BLaER1 (cell line): ENCODE measurements around the gene TBX21.
"Not testable (repeated sequence)": the region's sequence is repeated elsewhere in the genome, so short reads cannot be mapped to it uniquely, and the experiment has no call there.

Experiments
- H3K27ac ChIP-seq: shearing (Covaris generic); formaldehyde crosslinking; 2 replicates; pipeline ENCODE4 v1.8.1; 2022
- H3K27me3 ChIP-seq: shearing (Covaris generic); formaldehyde crosslinking; 2 replicates; pipeline ENCODE4 v1.8.1; 2022
- H3K36me3 ChIP-seq: shearing (Covaris generic); formaldehyde crosslinking; 2 replicates; pipeline ENCODE4 v1.8.1; 2022
- H3K4me1 ChIP-seq: shearing (Covaris generic); formaldehyde crosslinking; 2 replicates; pipeline ENCODE4 v1.8.1; 2022
- H3K4me2 ChIP-seq: shearing (Covaris generic); formaldehyde crosslinking; 2 replicates; pipeline ENCODE4 v1.8.1; 2022
- H3K4me3 ChIP-seq: shearing (Covaris generic); formaldehyde crosslinking; 2 replicates; pipeline ENCODE4 v1.8.1; 2022
- H3K9ac ChIP-seq: shearing (Covaris generic); formaldehyde crosslinking; 2 replicates; pipeline ENCODE4 v1.8.1; 2022
- H3K9me3 ChIP-seq: shearing (Covaris generic); formaldehyde crosslinking; 2 replicates; pipeline ENCODE4 v1.8.1; 2022
- H4K20me1 ChIP-seq: shearing (Covaris generic); formaldehyde crosslinking; 2 replicates; pipeline ENCODE4 v1.8.1; 2022
- Cebpa-rat ChIP-seq: shearing (Covaris generic); IDR thresholded peaks from 2 replicates; pipeline ENCODE4 v1.8.1; 2022

TBX21 gene

DNA sequence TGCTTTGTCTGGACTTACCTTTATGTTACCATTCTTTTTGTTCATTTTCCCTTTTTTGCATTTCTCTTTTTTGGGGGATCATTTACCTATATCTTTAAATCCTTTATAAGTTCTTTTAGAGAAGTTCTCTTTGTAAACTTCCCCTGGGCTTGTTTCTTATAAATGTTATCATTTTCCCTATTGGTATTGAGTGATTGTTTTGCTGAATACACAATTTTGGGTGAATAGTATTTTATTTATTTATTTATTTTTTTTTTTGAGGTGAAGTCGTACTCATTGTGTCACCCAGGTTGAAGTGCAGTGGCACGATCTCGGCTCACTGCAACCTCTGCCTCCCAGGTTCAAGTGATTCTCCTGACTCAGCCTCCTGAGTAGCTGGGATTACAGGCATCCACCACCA lies 18.4 kb downstream of the TBX21 start:
- Histone ChIP-seq H3K4me3 (no peak overlapping the region), H3K27me3 (no peaks in the 10 kb centered on the region), H3K4me1 (peaks cover 42% of the 10 kb centered on the region), H4K20me1 (no peaks in the 10 kb centered on the region), H3K36me3 (no peaks in the 10 kb centered on the region), H3K27ac (no peak overlapping the region), H3K9me3 (peaks cover 19% of the 10 kb centered on the region), H3K9ac (no peak overlapping the region), H3K4me2 (no peak overlapping the region)
- TF ChIP-seq Cebpa-rat: no peak

DNA sequence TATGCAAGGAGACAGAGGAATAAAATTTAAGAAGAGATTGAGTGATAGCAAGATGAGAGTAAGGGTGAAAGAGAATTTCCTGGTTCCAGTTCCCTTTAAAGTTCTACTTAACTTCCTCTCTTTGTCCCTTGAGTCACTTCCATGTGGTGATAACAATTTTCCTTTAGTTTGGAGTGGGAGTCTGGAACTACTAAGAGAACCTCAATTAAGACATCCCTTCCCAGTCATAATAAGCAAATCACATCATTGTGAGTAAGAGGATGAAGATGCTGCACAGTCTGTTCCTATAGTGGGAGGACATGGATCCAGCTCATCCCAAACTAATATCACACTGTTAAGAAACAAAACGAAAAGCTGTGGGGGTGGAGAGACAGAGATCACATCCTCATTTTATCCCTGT lies 24.4 kb downstream of the TBX21 start:
- Histone ChIP-seq H3K36me3 (no peaks in the 10 kb centered on the region), H3K9ac (no peak overlapping the region)
- TF ChIP-seq Cebpa-rat: no peak

DNA sequence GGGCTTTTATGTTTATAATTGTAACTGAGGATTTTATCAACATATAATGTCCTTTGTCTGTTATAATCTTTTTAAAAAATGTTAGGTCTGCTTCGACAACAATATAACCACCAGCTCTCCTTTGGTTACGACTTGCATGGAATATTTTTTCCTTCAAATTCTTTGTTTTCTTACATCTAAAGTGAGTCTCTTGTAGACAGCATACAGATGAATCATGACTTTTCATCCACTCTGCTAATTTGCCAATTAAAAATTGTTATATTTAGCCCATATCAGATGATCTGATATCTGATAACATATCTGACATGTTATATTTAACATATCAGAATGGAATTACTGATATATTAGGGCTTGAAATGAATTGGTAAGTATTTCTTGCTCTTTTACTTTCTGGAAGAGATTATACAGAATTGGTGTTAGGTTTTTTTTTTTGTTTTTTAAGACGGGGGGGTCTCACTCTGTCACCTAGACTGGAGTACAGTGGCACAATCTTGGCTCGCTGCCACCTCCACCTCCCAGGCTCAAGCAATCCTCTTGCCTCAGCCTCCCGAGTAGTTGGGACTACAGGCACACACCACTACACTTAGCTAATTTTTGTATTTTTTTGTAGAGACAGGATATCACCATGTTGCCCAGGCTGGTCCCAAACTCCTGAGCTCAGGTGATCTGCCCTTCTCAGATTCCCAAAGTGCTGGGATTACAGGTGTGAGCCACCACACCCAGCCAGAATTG lies 27.5 kb downstream of the TBX21 start:
- no peak overlapping the region for H3K27ac ChIP-seq
- TF ChIP-seq Cebpa-rat: no peak
- no peak overlapping the region for H3K9ac ChIP-seq

More for the DNA sequence above, 24.4 kb downstream of the TBX21 start:
- Histone ChIP-seq H3K4me2 (no peak overlapping the region), H3K4me3 (no peak overlapping the region), H3K9me3 (peaks cover 69% of the 10 kb centered on the region), H3K27ac (no peak overlapping the region), H3K27me3 (no peaks in the 10 kb centered on the region), H4K20me1 (no peaks in the 10 kb centered on the region), H3K4me1 (no peaks in the 10 kb centered on the region)

DNA sequence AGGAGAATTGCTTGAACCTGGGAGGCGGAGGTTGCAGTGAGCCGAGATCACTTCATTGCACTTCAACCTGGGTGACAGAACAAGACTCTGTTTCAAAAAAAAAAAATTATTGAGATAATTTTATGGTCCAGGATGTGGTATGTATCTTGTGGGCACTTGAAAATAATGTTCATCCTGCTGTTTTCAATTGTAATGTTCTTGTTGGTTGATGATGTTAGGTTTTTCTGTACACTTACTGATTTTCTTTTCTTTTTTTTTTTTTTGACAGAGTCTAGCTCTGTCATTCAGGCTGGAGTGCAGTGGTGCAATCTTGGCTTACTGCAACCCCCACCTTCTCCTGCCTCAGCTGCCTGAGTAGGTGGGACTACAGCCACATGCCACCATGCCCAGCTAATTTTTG lies 29.7 kb downstream of the TBX21 start:
- no peaks in the 10 kb centered on the region for H3K36me3 ChIP-seq
- H4K20me1 ChIP-seq: no peaks in the 10 kb centered on the region
- H3K4me2 ChIP-seq: no peak overlapping the region
- H3K27me3 ChIP-seq: no peaks in the 10 kb centered on the region
- no peak overlapping the region for H3K27ac ChIP-seq
- peaks cover 76% of the 10 kb centered on the region for H3K9me3 ChIP-seq
- no peak for TF ChIP-seq Cebpa-rat
- no peaks in the 10 kb centered on the region for H3K4me1 ChIP-seq
- H3K9ac ChIP-seq: no peak overlapping the region
- H3K4me3 ChIP-seq: no peak overlapping the region

More for the DNA sequence above, 27.5 kb downstream of the TBX21 start:
- Histone ChIP-seq H3K4me1 (no peaks in the 10 kb centered on the region), H4K20me1 (no peaks in the 10 kb centered on the region), H3K36me3 (no peaks in the 10 kb centered on the region), H3K4me3 (no peak overlapping the region), H3K9me3 (peaks cover 83% of the 10 kb centered on the region), H3K4me2 (no peak overlapping the region), H3K27me3 (no peaks in the 10 kb centered on the region)

DNA sequence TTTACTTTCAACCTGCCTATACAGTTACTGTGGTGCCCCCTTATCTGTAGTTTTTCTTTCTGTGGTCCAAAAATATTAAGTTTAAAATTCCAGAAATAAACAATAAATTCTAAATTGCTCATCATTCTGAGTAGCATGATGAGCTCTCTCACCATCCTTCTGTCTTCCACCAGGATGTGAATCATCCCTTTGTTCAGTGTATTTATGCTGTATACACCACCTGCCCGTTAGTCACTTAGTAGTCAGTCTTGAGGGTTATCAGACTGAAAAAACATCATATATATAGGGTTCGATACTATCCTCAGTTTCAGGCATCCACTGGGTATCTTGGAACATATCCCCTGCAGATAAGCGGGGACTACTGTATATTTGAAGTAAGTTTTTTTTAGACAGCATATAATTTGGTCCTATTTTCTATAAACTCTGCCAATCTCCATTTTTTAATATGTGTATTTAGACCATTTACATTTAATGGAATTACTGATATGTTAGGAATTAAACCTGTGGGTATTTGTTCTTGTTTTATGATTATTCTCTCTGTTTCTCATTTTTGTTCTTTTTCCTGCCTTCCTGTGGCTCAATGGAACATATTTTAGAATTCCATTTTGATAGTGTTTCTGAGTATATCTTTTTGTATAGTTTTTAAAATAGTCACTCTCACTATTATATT lies 31.0 kb downstream of the TBX21 start:
- H3K4me1 ChIP-seq: no peaks in the 10 kb centered on the region
- H3K9me3 ChIP-seq: peaks cover 75% of the 10 kb centered on the region
- no peaks in the 10 kb centered on the region for H3K27me3 ChIP-seq
- no peak for TF ChIP-seq Cebpa-rat
- H3K27ac ChIP-seq: no peak overlapping the region
- H4K20me1 ChIP-seq: no peaks in the 10 kb centered on the region
- H3K36me3 ChIP-seq: no peaks in the 10 kb centered on the region
- H3K4me2 ChIP-seq: no peak overlapping the region
- H3K4me3 ChIP-seq: no peak overlapping the region
- H3K9ac ChIP-seq: no peak overlapping the region

DNA sequence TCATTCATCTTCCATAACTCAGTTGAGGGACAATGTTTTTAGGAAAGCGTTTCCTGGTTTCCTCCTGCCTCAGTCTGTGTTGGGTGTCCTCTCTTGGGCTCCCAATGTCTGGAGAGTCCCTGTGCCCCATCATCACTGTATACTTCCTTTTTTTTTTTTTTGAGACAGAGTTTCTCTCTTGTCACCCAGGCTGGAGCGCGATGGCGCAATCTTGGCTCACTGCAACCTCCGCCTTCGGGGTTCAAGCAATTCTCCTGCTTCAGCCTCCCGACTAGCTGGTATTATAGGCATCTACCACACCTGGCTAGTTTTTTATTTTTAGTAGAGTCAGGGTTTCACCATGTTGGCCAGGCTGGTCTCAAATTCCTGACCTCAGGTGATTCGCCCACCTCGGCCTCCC lies 40.6 kb downstream of the TBX21 start:
- H3K4me1 ChIP-seq, H3K4me2 ChIP-seq, H3K9ac ChIP-seq, H3K36me3 ChIP-seq, H3K27me3 ChIP-seq, H3K4me3 ChIP-seq, H3K27ac ChIP-seq, H4K20me1 ChIP-seq: not testable (repeated sequence)
- H3K9me3 ChIP-seq: peaks cover 37% of the 10 kb centered on the region

DNA sequence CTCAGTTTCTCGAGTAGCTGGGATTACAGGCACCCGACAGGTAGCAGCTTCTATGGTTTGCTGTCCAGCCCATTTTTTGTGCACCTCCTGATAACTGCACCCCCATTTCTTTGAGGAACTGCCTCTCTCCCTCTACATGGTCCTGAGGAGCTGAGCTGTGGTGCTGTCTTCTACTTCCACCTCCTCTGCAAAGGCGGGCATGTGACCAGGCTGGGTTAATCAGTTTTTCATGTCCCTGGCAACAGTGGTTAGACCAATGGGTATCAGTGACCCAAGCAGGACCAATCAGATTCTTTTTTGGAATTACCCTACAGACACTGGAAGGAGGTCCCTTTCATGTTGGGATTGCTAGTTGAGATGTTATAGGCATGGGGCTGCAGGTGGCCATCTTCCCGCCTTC lies 41.3 kb downstream of the TBX21 start:
- no peak overlapping the region for H3K27ac ChIP-seq
- H3K9me3 ChIP-seq: peaks cover 37% of the 10 kb centered on the region
- H3K4me3 ChIP-seq: no peak overlapping the region
- H3K36me3 ChIP-seq: no peaks in the 10 kb centered on the region
- no peak overlapping the region for H3K4me2 ChIP-seq
- H4K20me1 ChIP-seq: no peaks in the 10 kb centered on the region
- H3K9ac ChIP-seq: no peak overlapping the region
- no peaks in the 10 kb centered on the region for H3K27me3 ChIP-seq
- no peak for TF ChIP-seq Cebpa-rat
- no peaks in the 10 kb centered on the region for H3K4me1 ChIP-seq

DNA sequence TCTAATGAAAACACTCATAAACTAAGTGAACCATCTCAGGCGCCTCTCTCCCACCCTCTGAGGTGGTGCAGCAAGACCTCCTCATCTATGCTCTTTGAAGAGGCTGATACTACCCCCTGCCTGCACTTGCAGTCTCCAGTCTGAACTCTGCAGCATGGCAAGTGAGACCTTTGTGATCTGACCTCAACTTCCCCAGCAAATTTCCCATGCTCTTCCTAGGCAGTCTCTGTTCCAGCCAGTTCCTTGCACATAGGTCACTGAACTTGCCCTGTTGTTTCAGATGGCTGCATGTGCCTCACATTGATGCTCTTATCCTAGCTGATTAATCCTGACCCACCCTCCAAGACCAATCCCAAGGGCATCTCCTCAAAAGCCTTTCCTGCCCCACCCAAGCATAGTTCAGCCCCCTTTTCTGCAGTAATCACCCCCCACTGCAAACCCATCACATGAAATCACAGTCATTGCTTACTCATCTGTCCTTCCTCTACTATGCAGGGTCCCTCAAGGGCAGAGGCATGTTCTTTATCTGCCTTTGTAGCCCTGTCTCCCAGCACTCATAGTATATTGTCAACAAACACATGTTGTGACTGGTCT lies 42.0 kb downstream of the TBX21 start:
- peaks cover 30% of the 10 kb centered on the region for H3K9me3 ChIP-seq
- no peaks in the 10 kb centered on the region for H3K27me3 ChIP-seq
- H3K4me3 ChIP-seq: no peak overlapping the region
- H3K36me3 ChIP-seq: no peaks in the 10 kb centered on the region
- no peak overlapping the region for H3K27ac ChIP-seq
- no peaks in the 10 kb centered on the region for H3K4me1 ChIP-seq
- TF ChIP-seq Cebpa-rat: no peak
- no peak overlapping the region for H3K9ac ChIP-seq
- H4K20me1 ChIP-seq: no peaks in the 10 kb centered on the region
- H3K4me2 ChIP-seq: no peak overlapping the region

DNA sequence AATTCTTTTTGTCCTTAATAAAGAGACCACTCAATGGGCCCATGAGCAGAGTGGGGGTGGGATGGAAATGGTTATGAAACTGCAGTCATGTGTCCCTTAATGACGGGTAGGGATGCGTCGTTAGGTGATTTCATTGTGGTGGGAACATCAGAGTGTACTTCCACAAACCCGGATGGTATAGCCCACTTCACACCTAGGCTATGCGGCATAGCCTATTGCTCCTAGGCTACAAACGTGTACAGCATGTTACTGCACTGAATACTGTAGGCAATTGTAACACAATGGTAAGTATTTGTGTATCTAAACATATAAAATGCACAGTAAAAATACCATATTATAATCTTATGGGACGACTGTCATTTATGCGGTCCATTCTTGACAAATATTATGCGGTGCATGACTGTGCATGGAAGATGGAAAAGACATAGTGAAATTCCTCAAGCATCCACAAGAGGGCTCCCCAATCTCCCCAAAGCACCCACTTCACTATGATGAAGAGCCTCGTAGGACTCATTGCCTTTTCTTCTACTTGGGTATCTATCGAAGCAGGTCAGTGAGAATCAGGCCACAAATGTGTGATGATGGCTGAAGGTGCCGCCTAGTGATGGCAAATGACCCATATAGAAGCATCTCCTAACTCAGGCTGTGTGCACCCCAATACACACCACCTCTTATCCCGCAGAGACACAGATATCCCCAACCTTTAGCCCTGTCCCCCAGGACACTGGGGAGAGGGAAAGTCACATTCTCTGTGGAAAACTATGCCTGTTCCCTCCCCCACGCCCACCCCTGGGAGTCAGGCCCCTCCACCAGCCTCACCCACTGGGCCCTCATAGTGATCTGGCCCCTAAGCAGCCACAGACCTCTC lies 43.5 kb downstream of the TBX21 start:
- Histone ChIP-seq H3K27ac (no peak overlapping the region), H3K4me2 (no peak overlapping the region), H4K20me1 (no peaks in the 10 kb centered on the region), H3K9me3 (peaks cover 17% of the 10 kb centered on the region), H3K36me3 (no peaks in the 10 kb centered on the region), H3K4me1 (no peaks in the 10 kb centered on the region), H3K9ac (no peak overlapping the region), H3K27me3 (peaks cover 7% of the 10 kb centered on the region; the same call in 1 of the 2 replicates), H3K4me3 (no peak overlapping the region)
- TF ChIP-seq Cebpa-rat: no peak
